NB4 (cell line): ENCODE results near the gene PDK4.

Experiments
- DNase-seq: peaks from one replicate; pipeline ENCODE4 v3.0.0; 2010; ENCODE audit warnings: low read depth
- H3K4me3 ChIP-seq: one replicate; pipeline ENCODE4 v1.5.1; 2011; ENCODE audit warnings: mild to moderate bottlenecking, low read depth, low read length, moderate library complexity
- CTCF ChIP-seq: IDR thresholded peaks from one replicate; pipeline ENCODE4 v1.5.1; 2012; ENCODE audit warnings: low read depth, low read length
- MYC ChIP-seq: IDR thresholded peaks from 2 replicates; pipeline ENCODE4 v1.6.1; 2011; ENCODE audit warnings: low read depth, low read length
- POLR2A ChIP-seq: IDR thresholded peaks from 2 replicates; pipeline ENCODE4 v1.6.1; 2011; ENCODE audit warnings: mild to moderate bottlenecking; ENCODE audit not compliant: insufficient read length; ENCODE audit errors: extremely low read depth
- TF ChIP-seq, protein P1 (sequence below): IDR thresholded peaks from 2 replicates; pipeline ENCODE4 v1.6.1; 2011; ENCODE audit warnings: low read depth, low read length

The PDK4 gene

GRCh38 chr7:95536656-95537311, 59.5 kb downstream of the PDK4 start:
- DNase-seq, result no peak
- TF ChIP-seq, protein P1, sequence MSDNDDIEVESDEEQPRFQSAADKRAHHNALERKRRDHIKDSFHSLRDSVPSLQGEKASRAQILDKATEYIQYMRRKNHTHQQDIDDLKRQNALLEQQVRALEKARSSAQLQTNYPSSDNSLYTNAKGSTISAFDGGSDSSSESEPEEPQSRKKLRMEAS, result no peak
- TF ChIP-seq POLR2A (no peak), CTCF (no peak), MYC (no peak)
- no peak overlapping the region for H3K4me3 ChIP-seq

- TF ChIP-seq CTCF (no peak), POLR2A (no peak), MYC (no peak)
- TF ChIP-seq, protein P1, result no peak
- no peak for DNase-seq
Observed at GRCh38 chr7:95535662-95536061, 60.7 kb downstream of the PDK4 start.

GRCh38 chr7:95534796-95535195, 61.5 kb downstream of the PDK4 start:
- TF ChIP-seq, protein P1, result no peak
- TF ChIP-seq CTCF (no peak), MYC (no peak), POLR2A (no peak)
- no peak for DNase-seq
- no peak overlapping the region for H3K4me3 ChIP-seq

More at GRCh38 chr7:95535662-95536061, 60.7 kb downstream of the PDK4 start:
- H3K4me3 ChIP-seq, result no peak overlapping the region
